DOHH2 (cell line): ENCODE results near the gene MRPL47.

Experiments
- H3F3A ChIP-seq: fragments of 200-600 bp; sonication (generic), shearing (Covaris generic); 2 replicates; pipeline ENCODE4 v1.6.0; 2016; ENCODE audit warnings: antibody characterized with exemption, mild to moderate bottlenecking; ENCODE audit not compliant: control insufficient read depth, insufficient read depth
- H3K27ac ChIP-seq: fragments of 200-600 bp; sonication (generic); 2 replicates; pipeline ENCODE4 v1.5.1; 2014; ENCODE audit warnings: low read depth, mild to moderate bottlenecking, low read length, moderate library complexity
- H3K27me3 ChIP-seq: fragments of 200-600 bp; sonication (generic); 2 replicates; pipeline ENCODE4 v1.6.1; 2014; ENCODE audit warnings: mild to moderate bottlenecking, low read length, mixed read lengths; ENCODE audit not compliant: control insufficient read depth
- H3K36me3 ChIP-seq: fragments of 200-600 bp; sonication (generic); 2 replicates; pipeline ENCODE4 v1.6.1; 2014; ENCODE audit warnings: mild to moderate bottlenecking, low read length, moderate library complexity, mixed read lengths; ENCODE audit not compliant: control insufficient read depth
- H3K4me1 ChIP-seq: fragments of 200-600 bp; sonication (generic); 2 replicates; pipeline ENCODE4 v1.6.1; 2014; ENCODE audit warnings: mild to moderate bottlenecking, low read length, mixed read lengths; ENCODE audit not compliant: control insufficient read depth
- H3K4me2 ChIP-seq: fragments of 200-600 bp; sonication (generic); 2 replicates; pipeline ENCODE4 v1.6.0; 2014; ENCODE audit warnings: mild to moderate bottlenecking, low read length, moderate library complexity
- H3K4me3 ChIP-seq: fragments of 200-600 bp; sonication (generic); 2 replicates; pipeline ENCODE4 v1.5.1; 2014; ENCODE audit warnings: mild to moderate bottlenecking, low read length, mixed read lengths
- H3K79me2 ChIP-seq: fragments of 200-600 bp; sonication (generic); 2 replicates; pipeline ENCODE4 v1.6.1; 2014; ENCODE audit warnings: mild to moderate bottlenecking, low read length, mixed read lengths; ENCODE audit not compliant: control insufficient read depth
- H3K9me2 ChIP-seq: fragments of 200-600 bp; sonication (generic); replicated peaks from 2 replicates; pipeline ENCODE4 v1.6.1; 2014; ENCODE audit warnings: mild to moderate bottlenecking, low read length, mixed read lengths; ENCODE audit not compliant: control insufficient read depth
- H3K9me3 ChIP-seq: fragments of 200-600 bp; sonication (generic); 2 replicates; pipeline ENCODE4 v1.6.1; 2014; ENCODE audit warnings: antibody characterized with exemption, low read length, mixed read lengths; ENCODE audit not compliant: control insufficient read depth, insufficient read depth
- H4K20me1 ChIP-seq: fragments of 200-600 bp; sonication (generic); 2 replicates; pipeline ENCODE4 v1.6.0; 2014; ENCODE audit warnings: low read depth, mild to moderate bottlenecking, antibody characterized with exemption, low read length, moderate library complexity; ENCODE audit not compliant: control insufficient read depth, insufficient read depth
- CTCF ChIP-seq: fragments of 200-600 bp; sonication (generic); IDR thresholded peaks from one replicate; pipeline ENCODE4 v1.5.1; 2014; ENCODE audit warnings: antibody characterized with exemption, mild to moderate bottlenecking, low read depth, low read length; ENCODE audit not compliant: poor library complexity, severe bottlenecking
- EZH2phosphoT487 ChIP-seq: fragments of 200-600 bp; sonication (generic); IDR thresholded peaks from 2 replicates; pipeline ENCODE4 v1.6.1; 2017; ENCODE audit warnings: borderline replicate concordance, mild to moderate bottlenecking, antibody characterized with exemption, low read length, moderate library complexity, mixed read lengths

The MRPL47 gene

GRCh38 chr3:179591313-179591712 is 13.1 kb downstream of the MRPL47 start:
- H3K4me3 ChIP-seq, result no peak overlapping the region
- H3K9me3 ChIP-seq, result no peaks in the 10 kb centered on the region
- H3F3A ChIP-seq, result peaks cover 20% of the 10 kb centered on the region; the same call in 1 of the 2 replicates
- H3K4me2 ChIP-seq, result no peak overlapping the region
- H3K27ac ChIP-seq, result no peak overlapping the region
- no peaks in the 10 kb centered on the region for H3K27me3 ChIP-seq
- no peaks in the 10 kb centered on the region for H3K4me1 ChIP-seq
- no peaks in the 10 kb centered on the region for H3K79me2 ChIP-seq
- H3K9me2 ChIP-seq, result no peaks in the 10 kb centered on the region
- TF ChIP-seq EZH2phosphoT487, result no peak
- TF ChIP-seq CTCF, result no peak
- H4K20me1 ChIP-seq, result no peaks in the 10 kb centered on the region
- H3K36me3 ChIP-seq, result peaks cover 89% of the 10 kb centered on the region

GRCh38 chr3:179590669-179591068 is 13.8 kb downstream of the MRPL47 start:
- H3K4me3 ChIP-seq, result no peak overlapping the region
- H3K4me1 ChIP-seq, result no peaks in the 10 kb centered on the region
- H3K27ac ChIP-seq, result no peak overlapping the region
- no peak overlapping the region for H3K4me2 ChIP-seq
- H3K36me3 ChIP-seq, result peaks cover 91% of the 10 kb centered on the region
- TF ChIP-seq CTCF (no peak), EZH2phosphoT487 (no peak)
- no peaks in the 10 kb centered on the region for H3K27me3 ChIP-seq
- no peaks in the 10 kb centered on the region for H4K20me1 ChIP-seq
- no peaks in the 10 kb centered on the region for H3K9me3 ChIP-seq
- H3F3A ChIP-seq, result peaks cover 20% of the 10 kb centered on the region
- no peaks in the 10 kb centered on the region for H3K79me2 ChIP-seq
- no peaks in the 10 kb centered on the region for H3K9me2 ChIP-seq

GRCh38 chr3:179589143-179589542 is 15.3 kb downstream of the MRPL47 start:
- Histone ChIP-seq H3K27me3 (no peaks in the 10 kb centered on the region), H3K4me2 (no peak overlapping the region)

More at GRCh38 chr3:179589143-179589542, 15.3 kb downstream of the MRPL47 start:
- Histone ChIP-seq H4K20me1 (no peaks in the 10 kb centered on the region), H3K79me2 (no peaks in the 10 kb centered on the region), H3K9me3 (no peaks in the 10 kb centered on the region), H3K4me1 (no peaks in the 10 kb centered on the region), H3K9me2 (no peaks in the 10 kb centered on the region), H3K4me3 (no peak overlapping the region), H3F3A (peaks cover 20% of the 10 kb centered on the region), H3K27ac (no peak overlapping the region), H3K36me3 (peaks cover 93% of the 10 kb centered on the region)
- TF ChIP-seq CTCF (no peak), EZH2phosphoT487 (no peak)
